Mucosa of stomach (tissue), 1 donor: ENCODE results near the gene DTNB.

Source experiments
- H3K27me3 ChIP-seq: one replicate; pipeline ENCODE4 v1.7.0; 2013; ENCODE audit warnings: mild to moderate bottlenecking, low read length; ENCODE audit not compliant: control insufficient read depth, insufficient read depth
- H3K36me3 ChIP-seq: one replicate; pipeline ENCODE4 v1.7.0; 2013; ENCODE audit warnings: low read length; ENCODE audit not compliant: control insufficient read depth, insufficient read depth
- H3K4me1 ChIP-seq: one replicate; pipeline ENCODE4 v1.7.0; 2013; ENCODE audit warnings: mild to moderate bottlenecking, low read length; ENCODE audit not compliant: control insufficient read depth, insufficient read depth
- H3K4me3 ChIP-seq: one replicate; pipeline ENCODE4 v1.7.0; 2013; ENCODE audit warnings: low read length
- H3K9ac ChIP-seq: one replicate; pipeline ENCODE4 v1.7.0; 2013; ENCODE audit warnings: mild to moderate bottlenecking, low read length, moderate library complexity
- H3K9me3 ChIP-seq: one replicate; pipeline ENCODE4 v1.7.0; 2013; ENCODE audit warnings: mild to moderate bottlenecking, low read length, moderate library complexity; ENCODE audit not compliant: control insufficient read depth
- donor health status: Pancreatic carcinoma.

The DTNB gene

DNA sequence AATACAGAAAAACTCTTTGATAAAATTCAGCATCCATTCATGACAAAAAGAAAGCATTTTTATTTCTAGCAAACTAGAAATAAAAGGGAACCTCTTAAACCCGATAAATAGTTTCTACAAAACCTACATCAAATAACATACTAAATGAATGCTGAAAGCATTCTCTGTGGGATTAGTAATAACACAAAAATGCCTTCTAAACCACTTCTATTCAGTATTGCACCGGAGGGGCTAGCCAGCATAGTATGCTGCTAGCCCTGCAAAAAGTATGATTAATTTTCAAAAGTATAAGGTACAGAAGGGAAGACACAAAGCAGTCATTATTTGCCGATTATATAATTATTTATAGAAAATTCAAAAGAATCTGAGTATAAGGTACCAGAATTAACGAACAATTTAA lies 145.2 kb downstream of the DTNB start:
- Histone ChIP-seq H3K4me3 (no peak overlapping the region), H3K36me3 (no peaks in the 10 kb centered on the region), H3K4me1 (no peaks in the 10 kb centered on the region), H3K9me3 (no peaks in the 10 kb centered on the region), H3K9ac (no peak overlapping the region), H3K27me3 (no peaks in the 10 kb centered on the region)

GRCh38 chr2:25524507-25524906 lies 148.9 kb downstream of the DTNB start:
- Histone ChIP-seq H3K36me3 (no peaks in the 10 kb centered on the region), H3K9ac (no peak overlapping the region), H3K4me3 (no peak overlapping the region), H3K4me1 (peaks cover 8% of the 10 kb centered on the region), H3K27me3 (no peaks in the 10 kb centered on the region), H3K9me3 (no peaks in the 10 kb centered on the region)

- Histone ChIP-seq H3K9me3 (no peaks in the 10 kb centered on the region), H3K4me1 (peaks cover 8% of the 10 kb centered on the region), H3K27me3 (no peaks in the 10 kb centered on the region), H3K36me3 (no peaks in the 10 kb centered on the region), H3K4me3 (no peak overlapping the region), H3K9ac (no peak overlapping the region)
Observed at GRCh38 chr2:25523060-25523459, 150.3 kb downstream of the DTNB start.

- Histone ChIP-seq H3K9me3 (no peaks in the 10 kb centered on the region), H3K4me1 (peaks cover 8% of the 10 kb centered on the region), H3K9ac (peak overlapping the region; percentile 27), H3K4me3 (peak overlapping the region; percentile 27), H3K36me3 (no peaks in the 10 kb centered on the region), H3K27me3 (no peaks in the 10 kb centered on the region)
Observed at GRCh38 chr2:25521665-25522387, 151.6 kb downstream of the DTNB start.

DNA sequence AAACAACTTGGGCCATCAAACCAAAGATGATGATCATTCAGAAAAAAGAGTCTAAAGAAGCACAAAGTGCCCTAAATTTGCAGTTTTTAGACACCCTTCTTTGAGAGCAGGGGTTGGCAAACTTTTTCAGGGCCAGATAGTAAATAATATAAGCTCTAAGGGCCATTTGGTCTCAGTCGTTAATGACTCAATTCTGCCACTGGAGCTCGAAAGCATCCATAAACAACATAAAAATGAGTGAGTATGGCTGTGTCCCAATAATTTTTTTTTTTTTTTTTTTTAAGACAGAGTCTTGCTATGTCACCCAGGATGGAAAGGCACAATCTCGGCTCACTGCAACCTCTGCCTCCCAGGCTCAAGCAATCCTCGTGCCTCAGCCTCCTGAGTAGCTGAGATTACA lies 152.3 kb downstream of the DTNB start:
- H3K4me3 ChIP-seq: no peak overlapping the region
- H3K4me1 ChIP-seq: peaks cover 8% of the 10 kb centered on the region
- H3K9ac ChIP-seq: no peak overlapping the region
- no peaks in the 10 kb centered on the region for H3K27me3 ChIP-seq
- no peaks in the 10 kb centered on the region for H3K36me3 ChIP-seq
- H3K9me3 ChIP-seq: no peaks in the 10 kb centered on the region

GRCh38 chr2:25517701-25518100 lies 155.7 kb downstream of the DTNB start:
- H3K27me3 ChIP-seq: no peaks in the 10 kb centered on the region
- no peak overlapping the region for H3K4me3 ChIP-seq
- H3K9ac ChIP-seq: no peak overlapping the region
- peaks cover 11% of the 10 kb centered on the region for H3K4me1 ChIP-seq
- H3K36me3 ChIP-seq: no peaks in the 10 kb centered on the region
- H3K9me3 ChIP-seq: no peaks in the 10 kb centered on the region

DNA sequence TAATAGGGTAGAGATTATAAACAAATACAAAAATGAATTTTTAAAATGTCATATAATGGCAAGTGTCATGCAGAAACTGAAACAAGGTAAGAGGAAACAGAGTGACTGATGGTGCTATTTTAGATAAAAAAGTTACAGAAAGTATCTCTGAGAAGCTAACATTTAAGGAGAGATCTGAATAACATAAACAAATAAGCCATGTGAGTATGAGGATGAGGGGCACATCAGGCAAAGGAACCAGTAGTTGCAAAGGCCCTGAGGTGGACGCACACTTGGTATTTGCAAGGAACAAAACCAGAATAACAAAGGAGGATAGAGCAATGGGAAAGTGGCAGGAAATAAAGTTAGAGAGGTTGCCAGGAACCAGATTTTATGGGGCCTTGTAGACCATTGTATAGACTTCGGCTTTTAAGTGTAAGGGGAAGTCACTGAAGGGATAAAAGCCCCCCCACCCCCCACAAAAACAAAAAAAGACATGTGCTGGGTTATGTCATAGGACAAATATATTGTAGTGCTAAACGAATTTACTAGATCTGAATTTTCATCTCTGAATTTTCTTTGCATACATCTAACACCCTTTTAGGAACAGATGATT lies 159.2 kb downstream of the DTNB start:
- Histone ChIP-seq H3K27me3 (no peaks in the 10 kb centered on the region), H3K4me3 (no peak overlapping the region), H3K36me3 (no peaks in the 10 kb centered on the region), H3K9me3 (no peaks in the 10 kb centered on the region), H3K9ac (no peak overlapping the region), H3K4me1 (peaks cover 7% of the 10 kb centered on the region)

DNA sequence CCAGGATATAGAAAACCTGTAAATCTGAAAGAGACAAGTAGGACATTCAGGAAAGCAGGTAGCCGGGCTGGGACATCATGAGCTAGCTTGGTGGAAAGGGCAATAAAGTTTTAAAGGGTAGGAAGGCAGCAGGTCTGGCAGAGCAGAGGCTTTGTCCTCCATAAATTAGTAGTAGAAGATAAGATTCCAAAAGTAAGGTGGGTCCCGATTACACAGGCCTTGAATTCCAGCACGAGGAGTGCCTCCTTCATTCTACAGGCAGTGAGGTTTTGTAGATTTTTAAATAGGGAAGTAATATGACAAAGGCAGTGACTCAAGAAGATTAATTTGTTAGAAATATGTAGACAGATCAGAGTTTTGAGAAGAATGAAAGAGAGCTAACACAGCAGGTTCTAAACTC lies 160.7 kb downstream of the DTNB start:
- no peaks in the 10 kb centered on the region for H3K27me3 ChIP-seq

DNA sequence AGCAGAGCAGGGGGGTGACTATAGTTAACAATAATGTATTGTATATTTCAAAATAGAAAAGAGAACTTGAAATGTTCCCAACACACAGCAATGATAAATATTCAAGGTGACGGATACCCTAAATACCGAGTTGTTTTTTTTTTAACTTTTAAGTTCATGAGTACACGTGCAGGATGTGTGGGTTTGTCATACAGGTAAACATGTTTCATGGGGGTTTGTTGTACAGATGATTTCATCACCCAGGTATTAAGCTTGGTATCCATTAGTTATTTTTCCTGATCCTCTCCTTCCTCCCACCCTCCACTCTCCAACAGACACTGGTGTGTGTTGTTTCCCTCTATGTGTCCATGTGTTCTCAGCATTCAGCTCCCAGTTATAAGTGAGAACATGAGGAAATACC lies 167.2 kb downstream of the DTNB start:
- Histone ChIP-seq H3K4me3 (no peak overlapping the region), H3K27me3 (peaks cover 3% of the 10 kb centered on the region), H3K36me3 (no peaks in the 10 kb centered on the region), H3K4me1 (no peaks in the 10 kb centered on the region), H3K9me3 (no peaks in the 10 kb centered on the region), H3K9ac (no peak overlapping the region)

More for the DNA sequence above, 160.7 kb downstream of the DTNB start:
- H3K9ac ChIP-seq: no peak overlapping the region
- peaks cover 7% of the 10 kb centered on the region for H3K4me1 ChIP-seq
- no peaks in the 10 kb centered on the region for H3K36me3 ChIP-seq
- no peak overlapping the region for H3K4me3 ChIP-seq
- H3K9me3 ChIP-seq: no peaks in the 10 kb centered on the region

- no peaks in the 10 kb centered on the region for H3K4me1 ChIP-seq
Observed at GRCh38 chr2:25505622-25506021, 167.8 kb downstream of the DTNB start.

DNA sequence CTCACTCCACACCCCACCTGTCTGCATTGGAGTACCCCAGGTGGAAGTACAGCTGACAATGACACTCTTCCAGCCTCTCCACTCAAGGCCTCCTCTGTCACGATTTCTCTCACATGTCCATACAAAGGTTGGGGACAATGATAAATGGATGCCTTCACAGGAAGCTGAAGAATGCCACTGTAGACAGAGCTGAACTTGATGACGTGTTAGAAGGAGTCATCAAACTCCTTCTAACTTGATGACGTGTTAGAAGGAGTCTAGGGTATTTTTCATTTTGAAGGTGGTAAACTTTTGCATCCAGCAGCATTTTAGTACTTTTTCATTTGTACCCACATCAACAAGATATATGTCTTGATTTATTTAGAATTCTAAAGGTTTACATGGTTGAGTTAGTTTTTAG lies 168.2 kb downstream of the DTNB start:
- Histone ChIP-seq H3K9ac (no peak overlapping the region), H3K9me3 (no peaks in the 10 kb centered on the region), H3K4me1 (no peaks in the 10 kb centered on the region), H3K4me3 (no peak overlapping the region), H3K36me3 (no peaks in the 10 kb centered on the region), H3K27me3 (peaks cover 3% of the 10 kb centered on the region)

More at GRCh38 chr2:25505622-25506021, 167.8 kb downstream of the DTNB start:
- no peak overlapping the region for H3K9ac ChIP-seq
- H3K9me3 ChIP-seq: no peaks in the 10 kb centered on the region
- peaks cover 3% of the 10 kb centered on the region for H3K27me3 ChIP-seq
- H3K36me3 ChIP-seq: no peaks in the 10 kb centered on the region
- no peak overlapping the region for H3K4me3 ChIP-seq

- Histone ChIP-seq H3K4me1 (no peaks in the 10 kb centered on the region), H3K4me3 (no peak overlapping the region), H3K9me3 (no peaks in the 10 kb centered on the region), H3K9ac (no peak overlapping the region), H3K36me3 (no peaks in the 10 kb centered on the region), H3K27me3 (peaks cover 3% of the 10 kb centered on the region)
Observed at GRCh38 chr2:25504266-25504665, 169.1 kb downstream of the DTNB start.
